Loucy (cell line): ENCODE data around the gene RCL1.

Source experiments
- CTCF ChIP-seq: fragments of 200-600 bp; sonication (generic); conservative IDR thresholded peaks from 2 replicates; pipeline ENCODE4 v1.5.1; 2014; ENCODE audit warnings: mild to moderate bottlenecking, antibody characterized with exemption, low read length
- EZH2phosphoT487 ChIP-seq: fragments of 200-600 bp; IDR thresholded peaks from 2 replicates; pipeline ENCODE4 v1.6.1; 2018; ENCODE audit warnings: antibody characterized with exemption, mild to moderate bottlenecking, moderate library complexity, borderline replicate concordance

DNA sequence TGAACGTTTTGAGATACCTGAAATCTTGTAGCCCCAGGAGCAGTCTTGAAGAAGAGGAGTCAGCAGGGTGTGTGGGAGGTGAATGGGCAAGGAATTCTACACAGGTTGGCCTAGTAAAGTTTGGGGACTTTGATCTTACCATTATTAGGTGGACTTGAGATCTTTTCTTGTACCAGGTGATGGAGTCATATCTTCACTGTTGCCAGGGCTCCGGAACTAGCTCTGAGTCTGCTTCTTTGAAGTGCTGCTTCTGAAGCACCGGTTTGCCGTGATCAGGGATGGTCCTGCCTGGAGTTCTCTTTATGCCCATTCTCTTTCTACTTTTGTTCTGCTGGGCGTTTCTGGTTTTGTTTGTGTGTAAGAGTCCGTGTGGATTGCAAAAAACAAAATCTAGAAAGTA lies 27.4 kb downstream of the RCL1 start:
- TF ChIP-seq CTCF, result no peak
- TF ChIP-seq EZH2phosphoT487, result no peak
